ENCODE results near the gene NDUFA9.

The NDUFA9 gene

GRCh38 chr12:4607056-4607455 lies 41.9 kb upstream of the NDUFA9 start:
- no peak overlapping the region for H3K4me2 ChIP-seq (ENCODE audit: low read length)
- TF ChIP-seq CTCF (IDR thresholded peaks at IDR 0.05), result no peak
- no peak overlapping the region for H2AFZ ChIP-seq
- no peak overlapping the region for H3K9ac ChIP-seq
- H3K36me3 ChIP-seq (ENCODE audit: control insufficient read depth, insufficient read depth, low read length), result no peaks in the 10 kb centered on the region
- H3K27me3 ChIP-seq (ENCODE audit: control insufficient read depth, insufficient read depth, low read length), result no peaks in the 10 kb centered on the region
- H3K79me2 ChIP-seq, result peaks cover 10% of the 10 kb centered on the region
- no peak overlapping the region for H3K27ac ChIP-seq
- no peaks in the 10 kb centered on the region for H3K9me3 ChIP-seq (ENCODE audit: control insufficient read depth, low read length)
- no peaks in the 10 kb centered on the region for H3K4me1 ChIP-seq
- no peak overlapping the region for H3K4me3 ChIP-seq (ENCODE audit: low read depth, low read length)

GRCh38 chr12:4609071-4609470 lies 39.8 kb upstream of the NDUFA9 start:
- H2AFZ ChIP-seq, result no peak overlapping the region
- H3K4me3 ChIP-seq (ENCODE audit: low read depth, low read length), result no peak overlapping the region
- H3K79me2 ChIP-seq, result peaks cover 7% of the 10 kb centered on the region
- no peaks in the 10 kb centered on the region for H3K27me3 ChIP-seq (ENCODE audit: control insufficient read depth, insufficient read depth, low read length)
- H3K4me1 ChIP-seq, result no peaks in the 10 kb centered on the region
- no peak overlapping the region for H3K27ac ChIP-seq
- H3K36me3 ChIP-seq (ENCODE audit: control insufficient read depth, insufficient read depth, low read length), result no peaks in the 10 kb centered on the region
- no peak for TF ChIP-seq CTCF (IDR thresholded peaks at IDR 0.05)
- no peaks in the 10 kb centered on the region for H3K9me3 ChIP-seq (ENCODE audit: control insufficient read depth, low read length)
- no peak overlapping the region for H3K9ac ChIP-seq
- no peak overlapping the region for H3K4me2 ChIP-seq (ENCODE audit: low read length)

- TF ChIP-seq CTCF (IDR thresholded peaks at IDR 0.05), result no peak
- Histone ChIP-seq H3K4me3 (ENCODE audit: low read depth, low read length) (no peak overlapping the region), H3K4me2 (ENCODE audit: low read length) (no peak overlapping the region), H3K27ac (no peak overlapping the region), H2AFZ (no peak overlapping the region), H3K27me3 (ENCODE audit: control insufficient read depth, insufficient read depth, low read length) (no peaks in the 10 kb centered on the region), H3K9me3 (ENCODE audit: control insufficient read depth, low read length) (no peaks in the 10 kb centered on the region), H3K79me2 (no peaks in the 10 kb centered on the region), H3K4me1 (no peaks in the 10 kb centered on the region), H3K9ac (no peak overlapping the region), H3K36me3 (ENCODE audit: control insufficient read depth, insufficient read depth, low read length) (no peaks in the 10 kb centered on the region)
Measured at GRCh38 chr12:4610481-4610880, 38.4 kb upstream of the NDUFA9 start.

GRCh38 chr12:4615667-4616066 lies 33.2 kb upstream of the NDUFA9 start:
- no peaks in the 10 kb centered on the region for H3K9me3 ChIP-seq (ENCODE audit: control insufficient read depth, low read length)
- H3K36me3 ChIP-seq (ENCODE audit: control insufficient read depth, insufficient read depth, low read length), result no peaks in the 10 kb centered on the region
- H3K4me3 ChIP-seq (ENCODE audit: low read depth, low read length), result no peak overlapping the region
- H3K4me2 ChIP-seq (ENCODE audit: low read length), result no peak overlapping the region
- H3K9ac ChIP-seq, result no peak overlapping the region
- TF ChIP-seq CTCF (IDR thresholded peaks at IDR 0.05), result no peak
- H3K27ac ChIP-seq, result no peak overlapping the region
- H2AFZ ChIP-seq, result no peak overlapping the region
- no peaks in the 10 kb centered on the region for H3K27me3 ChIP-seq (ENCODE audit: control insufficient read depth, insufficient read depth, low read length)
- no peaks in the 10 kb centered on the region for H3K4me1 ChIP-seq
- H3K79me2 ChIP-seq, result no peaks in the 10 kb centered on the region

- no peaks in the 10 kb centered on the region for H3K9me3 ChIP-seq (ENCODE audit: control insufficient read depth, low read length)
- no peak overlapping the region for H3K9ac ChIP-seq
- no peaks in the 10 kb centered on the region for H3K79me2 ChIP-seq
- H3K4me3 ChIP-seq (ENCODE audit: low read depth, low read length), result no peak overlapping the region
- TF ChIP-seq CTCF (IDR thresholded peaks at IDR 0.05), result no peak
- no peaks in the 10 kb centered on the region for H3K36me3 ChIP-seq (ENCODE audit: control insufficient read depth, insufficient read depth, low read length)
- no peaks in the 10 kb centered on the region for H3K27me3 ChIP-seq (ENCODE audit: control insufficient read depth, insufficient read depth, low read length)
- H3K27ac ChIP-seq, result no peak overlapping the region
- no peaks in the 10 kb centered on the region for H3K4me1 ChIP-seq
- H3K4me2 ChIP-seq (ENCODE audit: low read length), result no peak overlapping the region
- H2AFZ ChIP-seq, result no peak overlapping the region
Measured at GRCh38 chr12:4621511-4621910, 27.4 kb upstream of the NDUFA9 start.

All from parathyroid adenoma (tissue), 2 donors.